ENCODE measurements around the gene ZNG1A. TPM values are rescaled to one million over a fixed set of nuclear protein-coding genes. Genes with fewer than 3 reads are reported as not detected.
"Not testable (repeated sequence)": the region's sequence is repeated elsewhere in the genome, so short reads cannot be mapped to it uniquely, and the experiment has no call there.

The ZNG1A gene
- total RNA-seq, 1 experiment from 2014 or later, result 11.6 TPM

GRCh38 chr9:178140-178825, 573 bp downstream of the ZNG1A start:
- DNase-seq (ENCODE audit: low read depth), result not testable (repeated sequence)

- DNase-seq (ENCODE audit: low read depth), result not testable (repeated sequence)
Observed at GRCh38 chr9:169757-170156, 9.1 kb downstream of the ZNG1A start.

DNA sequence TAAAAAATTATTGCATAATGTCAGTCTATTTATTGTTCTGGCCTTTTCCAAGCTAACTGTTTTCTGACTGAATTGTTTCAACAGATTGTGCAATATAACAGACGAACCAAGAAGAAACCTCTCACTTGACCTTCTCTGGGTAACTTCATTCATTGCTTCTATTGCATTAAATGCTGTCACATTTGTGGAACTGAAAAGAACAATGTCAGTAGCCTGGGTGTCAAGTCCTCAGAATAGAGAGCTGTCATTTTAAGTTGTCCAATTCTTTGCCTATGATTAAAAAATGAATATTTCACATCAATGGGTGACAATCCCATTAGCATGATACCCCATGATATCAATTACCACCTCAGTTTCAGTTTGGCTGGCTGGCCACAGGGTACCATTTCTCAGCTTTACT, 19.0 kb downstream of the ZNG1A start:
- not testable (repeated sequence) for DNase-seq (ENCODE audit: low read depth)

DNA sequence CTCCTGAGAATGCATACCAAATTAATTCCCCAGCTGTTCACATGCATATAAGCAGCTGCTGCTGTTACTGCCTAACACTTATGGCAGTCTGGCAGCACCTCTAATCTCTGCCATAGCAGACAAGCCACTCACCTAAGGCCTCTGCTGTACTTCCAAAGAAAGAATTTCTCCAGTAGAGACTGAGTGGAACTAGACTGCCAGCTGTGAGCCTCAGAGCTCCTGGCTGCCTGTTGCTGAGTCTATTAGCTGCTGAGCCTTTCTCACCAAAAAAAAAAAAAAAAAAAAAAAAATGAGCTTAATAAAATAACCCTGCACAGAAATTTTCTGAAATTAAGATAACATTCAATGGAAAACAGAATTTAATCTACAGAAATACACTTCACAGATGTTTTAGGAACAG, 27.7 kb downstream of the ZNG1A start:
- not testable (repeated sequence) for DNase-seq (ENCODE audit: low read depth)

DNA sequence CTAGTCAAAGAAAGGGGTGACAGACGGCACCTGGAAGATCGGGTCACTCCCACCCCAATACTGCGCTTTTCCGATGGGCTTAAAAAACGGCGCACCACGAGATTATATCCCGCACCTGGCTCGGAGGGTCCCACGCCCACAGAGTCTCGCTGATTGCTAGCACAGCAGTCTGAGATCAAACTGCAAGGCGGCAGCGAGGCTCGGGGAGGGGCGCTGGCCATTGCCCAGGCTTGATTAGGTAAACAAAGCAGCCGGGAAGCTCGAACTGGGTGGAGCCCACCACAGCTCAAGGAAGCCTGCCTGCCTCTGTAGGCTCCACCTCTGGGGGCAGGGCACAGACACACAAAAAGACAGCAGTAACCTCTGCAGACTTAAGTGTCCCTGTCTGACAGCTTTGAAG, 39.0 kb downstream of the ZNG1A start:
- DNase-seq (ENCODE audit: low read depth), result not testable (repeated sequence)

GRCh38 chr9:117995-118467, 60.8 kb downstream of the ZNG1A start, which contains the start of gene FOXD4:
Gene FOXD4, minus strand, starts transcription at chr9:118417. Its CDS starts 298 bp downstream, at chr9:118119.
- DNase-seq (ENCODE audit: low read depth), result not testable (repeated sequence)

DNA sequence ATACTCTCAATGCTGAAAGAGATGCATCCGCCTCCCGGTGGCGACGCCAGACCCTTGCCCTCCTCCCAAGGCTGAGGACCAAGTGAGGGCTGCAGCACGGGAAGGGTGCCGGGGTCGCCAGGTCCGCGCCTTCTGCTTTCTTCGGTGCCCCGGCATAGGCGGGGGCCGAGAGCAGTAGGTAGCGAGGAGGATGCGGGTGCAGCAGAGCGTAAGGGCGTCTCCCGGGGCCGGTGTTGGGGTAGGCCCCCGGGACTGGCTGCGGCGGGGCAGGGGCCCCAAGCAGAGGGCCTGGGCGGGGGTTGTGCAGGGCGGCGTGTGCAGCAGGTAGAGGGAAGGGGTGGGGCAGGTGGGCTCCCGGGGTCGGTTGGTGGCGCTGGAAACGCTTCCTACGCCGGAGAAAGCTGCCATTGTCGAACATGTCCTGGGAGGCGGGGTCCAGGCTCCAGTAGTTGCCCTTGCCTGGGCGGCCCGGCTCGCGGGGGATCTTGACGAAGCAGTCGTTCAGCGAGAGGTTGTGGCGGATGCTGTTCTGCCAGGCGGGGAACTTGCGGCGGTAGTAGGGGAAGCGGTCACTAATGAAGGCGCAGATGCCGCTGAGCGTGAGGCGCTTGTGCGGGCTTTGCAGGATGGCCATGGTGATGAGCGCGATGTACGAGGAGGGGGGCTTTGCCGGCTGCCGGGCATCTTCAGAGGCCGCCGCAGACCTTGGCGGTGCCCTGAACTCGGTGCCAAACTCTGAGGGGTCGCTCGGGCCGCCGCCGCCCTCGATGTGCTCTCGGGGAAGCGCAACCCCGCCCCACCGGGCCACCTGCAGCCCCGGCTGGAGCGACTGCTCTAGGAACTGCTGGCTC, 61.5 kb downstream of the ZNG1A start:
- DNase-seq (ENCODE audit: low read depth), result not testable (repeated sequence)

DNA sequence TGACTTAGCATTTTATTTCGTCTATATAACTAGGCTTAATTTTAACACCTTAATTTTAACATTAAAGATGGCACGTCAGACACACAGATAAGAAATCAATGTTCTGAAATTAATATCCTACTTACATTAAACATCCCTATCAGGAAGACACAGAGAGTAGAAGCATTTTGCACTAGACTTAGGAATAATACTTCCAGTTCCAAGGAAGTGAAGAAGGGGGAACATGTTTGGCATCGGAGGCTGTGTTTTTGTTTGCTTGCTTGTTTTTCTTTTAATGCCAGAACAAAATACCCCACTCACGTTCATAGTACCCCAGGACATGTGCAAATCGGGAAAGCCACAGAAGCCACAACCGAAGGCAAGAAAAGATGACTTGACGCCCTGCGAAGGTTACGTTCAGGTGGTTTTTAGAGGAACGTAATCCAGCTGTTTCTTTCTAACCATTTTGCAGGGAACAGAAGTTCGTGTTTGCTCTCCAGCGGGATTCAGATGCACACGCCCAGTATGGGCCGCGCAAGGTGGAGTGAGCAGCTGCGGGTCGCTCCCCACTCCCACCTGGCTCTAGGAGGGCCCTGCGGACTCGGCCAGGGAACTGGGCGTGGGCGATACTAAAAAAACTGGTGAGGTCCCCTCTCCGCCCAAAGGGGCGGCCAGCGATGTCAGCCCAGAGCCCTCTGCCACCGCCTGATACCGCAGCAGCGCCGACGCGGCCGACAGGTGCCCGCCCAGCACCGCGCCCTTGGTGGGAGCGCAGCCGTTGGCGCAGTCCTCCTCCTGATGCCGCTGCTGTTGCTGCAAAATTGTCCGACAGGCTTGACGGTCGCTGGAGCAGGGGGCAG, 62.4 kb downstream of the ZNG1A start:
- DNase-seq (ENCODE audit: low read depth), result not testable (repeated sequence)

GRCh38 chr9:115118-115451, 63.8 kb downstream of the ZNG1A start:
- DNase-seq (ENCODE audit: low read depth), result not testable (repeated sequence)

GRCh38 chr9:114267-115117, 64.4 kb downstream of the ZNG1A start:
- not testable (repeated sequence) for DNase-seq (ENCODE audit: low read depth)

DNA sequence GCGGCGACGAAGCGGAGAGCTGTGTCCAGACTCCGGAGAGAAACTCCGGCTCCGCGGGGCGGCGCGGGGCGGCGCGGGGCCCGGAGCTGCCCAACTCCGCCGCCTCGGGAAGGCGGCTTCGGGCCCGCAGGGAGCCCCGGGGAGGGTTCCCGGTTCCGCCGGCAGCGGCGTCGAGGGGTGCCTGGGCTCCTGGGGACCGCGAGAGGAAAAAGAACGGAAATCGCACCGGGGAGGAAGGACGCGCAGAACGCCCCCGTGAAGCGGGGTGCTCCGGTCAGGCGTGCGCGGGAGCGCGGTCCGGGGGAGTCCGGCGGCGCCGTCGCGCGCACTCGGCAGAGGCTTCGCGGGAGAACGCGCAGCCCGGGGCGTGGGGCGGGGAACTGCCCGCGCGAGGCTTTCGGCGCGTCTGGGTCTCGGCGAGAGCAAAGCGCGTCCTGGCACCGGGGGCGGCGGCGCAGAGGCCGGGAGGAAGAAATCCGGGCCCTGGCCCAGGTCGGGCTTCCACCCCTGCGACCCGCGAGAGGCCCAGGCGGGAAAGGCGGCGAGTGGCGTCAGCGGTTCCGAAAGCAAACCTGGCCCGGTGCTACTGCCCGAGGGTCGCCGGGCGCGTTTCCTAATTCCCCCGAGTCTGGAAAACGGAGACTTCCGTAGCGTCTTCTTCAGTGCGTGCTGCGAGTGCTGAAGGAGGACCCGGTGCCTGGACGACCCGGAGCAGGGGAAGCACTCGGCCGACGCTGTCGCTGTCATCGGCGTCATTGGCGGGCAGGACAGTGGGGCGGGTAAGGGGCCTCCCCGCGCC, 65.2 kb downstream of the ZNG1A start:
- DNase-seq (ENCODE audit: low read depth), result not testable (repeated sequence)

- DNase-seq (ENCODE audit: low read depth), result not testable (repeated sequence)
Observed at GRCh38 chr9:112589-113467, 66.0 kb downstream of the ZNG1A start.

GRCh38 chr9:110672-111071, 68.2 kb downstream of the ZNG1A start:
- not testable (repeated sequence) for DNase-seq (ENCODE audit: low read depth)

- peak; percentile 8 for DNase-seq (ENCODE audit: low read depth)
Observed at GRCh38 chr9:109540-109939, 69.3 kb downstream of the ZNG1A start.

DNA sequence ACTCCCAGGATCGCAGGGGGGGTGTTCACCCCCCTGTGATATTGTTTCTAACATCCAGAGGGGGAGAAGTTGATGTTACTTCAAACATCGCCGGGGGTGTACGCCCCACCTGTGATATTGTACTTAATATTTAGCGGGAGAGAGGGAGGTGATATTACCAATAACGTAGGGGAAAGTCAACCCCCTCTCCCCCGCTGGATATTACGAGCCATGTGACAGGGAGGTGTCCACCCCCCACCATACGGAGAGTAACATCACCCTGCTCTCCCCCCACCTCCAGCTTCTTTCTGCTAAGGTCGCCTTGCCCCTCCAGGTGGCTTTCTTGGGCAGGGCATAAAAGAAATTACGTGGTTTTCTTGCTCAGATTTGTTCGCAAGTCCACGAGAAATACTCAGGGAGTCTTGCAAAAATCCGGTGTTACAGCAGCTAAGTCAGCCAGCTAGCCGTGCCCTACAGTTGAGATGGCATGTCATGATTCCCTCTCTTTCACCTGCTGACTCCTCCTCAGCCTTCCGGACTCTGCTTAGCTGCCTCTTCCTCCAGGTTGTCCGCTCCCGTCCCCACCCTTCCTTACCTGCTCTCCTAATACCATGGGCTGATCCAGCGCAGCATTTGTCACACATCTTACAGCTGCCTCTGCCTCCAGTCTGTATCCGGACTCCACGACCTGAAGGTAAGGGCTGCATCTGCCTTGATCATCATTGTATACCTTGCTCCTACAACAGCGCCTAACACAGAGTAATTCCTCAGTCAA, 69.9 kb downstream of the ZNG1A start:
- DNase-seq (ENCODE audit: low read depth), result not testable (repeated sequence)

- not testable (repeated sequence) for DNase-seq (ENCODE audit: low read depth)
Observed at GRCh38 chr9:105991-106390, 72.9 kb downstream of the ZNG1A start.

GRCh38 chr9:100430-100829, 78.4 kb downstream of the ZNG1A start:
- not testable (repeated sequence) for DNase-seq (ENCODE audit: low read depth)

DNA sequence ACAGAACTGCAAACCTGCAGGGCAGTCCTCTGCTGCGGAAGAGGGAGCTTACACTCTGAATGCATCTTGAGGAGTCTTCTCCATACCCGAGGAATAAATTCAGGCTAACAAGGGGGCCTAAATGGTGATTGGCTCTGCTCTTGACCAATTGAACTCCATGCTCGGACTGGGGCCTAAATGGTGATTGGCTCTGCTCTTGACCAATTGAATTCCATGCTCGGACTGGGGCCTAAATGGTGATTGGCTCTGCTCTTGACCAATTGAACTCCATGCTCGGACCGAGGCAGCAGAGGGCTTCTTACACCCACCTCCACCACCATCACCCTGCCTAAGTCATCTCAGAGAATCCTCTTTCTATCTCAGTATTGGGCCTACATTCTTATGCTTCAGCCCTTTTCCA, 79.0 kb downstream of the ZNG1A start:
- not testable (repeated sequence) for DNase-seq (ENCODE audit: low read depth)

All from HT1080 (cell line).